Peyer's patch (tissue), 4 donors: Measurements from ENCODE around the gene HEXD.

Experiments used
- POLR2A ChIP-seq, 2 donors: fragments of 450-650 bp; IDR thresholded peaks; one replicate each; pipeline ENCODE4 v1.5.1; 2017; ENCODE audit warnings: antibody characterized with exemption in 2 of 2, mild to moderate bottlenecking in 2 of 2, moderate library complexity in 2 of 2
- TF ChIP-seq, protein P1 (sequence below), 6 experiments: fragments of 450-650 bp in 4 of 6; fragments of 200-600 bp in 2 of 6; sonication (generic) in 1 of 6; IDR thresholded peaks; one replicate each; pipeline ENCODE4 v1.5.1; 2017 to 2019; ENCODE audit warnings: antibody characterized with exemption in 6 of 6, mild to moderate bottlenecking in 3 of 6, moderate library complexity in 1 of 6

DNA sequence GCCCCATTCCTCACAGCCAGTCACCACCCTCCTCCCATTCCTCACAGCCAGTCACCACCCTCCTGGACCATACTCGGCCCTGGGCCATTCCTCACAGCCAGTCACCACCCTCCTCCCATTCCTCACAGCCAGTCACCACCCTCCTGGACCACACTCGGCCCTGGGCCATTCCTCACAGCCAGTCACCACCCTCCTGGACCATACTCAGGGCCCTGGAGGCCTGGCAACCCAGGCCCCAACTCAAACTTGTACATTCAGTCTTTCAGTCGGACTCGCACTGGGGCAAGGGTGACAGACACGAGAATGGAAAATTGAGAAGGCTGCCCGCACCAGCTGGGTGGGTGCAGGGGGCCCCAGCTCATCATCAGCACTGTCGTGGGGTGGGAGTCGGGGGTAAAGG, 71.0 kb downstream of the HEXD start:
- TF ChIP-seq, protein P1, sequence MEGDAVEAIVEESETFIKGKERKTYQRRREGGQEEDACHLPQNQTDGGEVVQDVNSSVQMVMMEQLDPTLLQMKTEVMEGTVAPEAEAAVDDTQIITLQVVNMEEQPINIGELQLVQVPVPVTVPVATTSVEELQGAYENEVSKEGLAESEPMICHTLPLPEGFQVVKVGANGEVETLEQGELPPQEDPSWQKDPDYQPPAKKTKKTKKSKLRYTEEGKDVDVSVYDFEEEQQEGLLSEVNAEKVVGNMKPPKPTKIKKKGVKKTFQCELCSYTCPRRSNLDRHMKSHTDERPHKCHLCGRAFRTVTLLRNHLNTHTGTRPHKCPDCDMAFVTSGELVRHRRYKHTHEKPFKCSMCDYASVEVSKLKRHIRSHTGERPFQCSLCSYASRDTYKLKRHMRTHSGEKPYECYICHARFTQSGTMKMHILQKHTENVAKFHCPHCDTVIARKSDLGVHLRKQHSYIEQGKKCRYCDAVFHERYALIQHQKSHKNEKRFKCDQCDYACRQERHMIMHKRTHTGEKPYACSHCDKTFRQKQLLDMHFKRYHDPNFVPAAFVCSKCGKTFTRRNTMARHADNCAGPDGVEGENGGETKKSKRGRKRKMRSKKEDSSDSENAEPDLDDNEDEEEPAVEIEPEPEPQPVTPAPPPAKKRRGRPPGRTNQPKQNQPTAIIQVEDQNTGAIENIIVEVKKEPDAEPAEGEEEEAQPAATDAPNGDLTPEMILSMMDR (IDR thresholded peaks at IDR 0.05): no peak
- TF ChIP-seq POLR2A (IDR thresholded peaks at IDR 0.05): no peak
